HepG2 (cell line): ENCODE data around the gene TPST2. TPM values are rescaled to one million over a fixed set of nuclear protein-coding genes. Genes with fewer than 3 reads are reported as not detected.

ENCODE experiments used
- ATAD3A ChIP-seq: sonication (generic); formaldehyde crosslinking; IDR thresholded peaks from 2 replicates; pipeline ENCODE4 v1.4.0; 2020; ENCODE audit warnings: missing genetic modification reagents
- ERF ChIP-seq: IDR thresholded peaks from 2 replicates; pipeline ENCODE4 v1.6.1; 2018; ENCODE audit warnings: missing biosample characterization, missing genetic modification reagents
- KLF13 ChIP-seq: sonication (generic); formaldehyde crosslinking; IDR thresholded peaks from 2 replicates; pipeline ENCODE4 v1.4.0; 2020; ENCODE audit warnings: mild to moderate bottlenecking, missing genetic modification reagents
- MYNN ChIP-seq: sonication (generic); formaldehyde crosslinking; IDR thresholded peaks from 2 replicates; pipeline ENCODE4 v1.4.0; 2020; ENCODE audit warnings: mild to moderate bottlenecking, low read depth, missing genetic modification reagents
- PCBP1 ChIP-seq: fragments of 200-400 bp; formaldehyde crosslinking; IDR thresholded peaks from 2 replicates; pipeline ENCODE4 v1.6.1; 2017; ENCODE audit warnings: mild to moderate bottlenecking, low read depth, low read length, borderline replicate concordance
- SIX1 ChIP-seq: sonication (generic); formaldehyde crosslinking; IDR thresholded peaks from 2 replicates; pipeline ENCODE4 v1.4.0; 2020; ENCODE audit warnings: missing genetic modification reagents, borderline replicate concordance
- TEAD3 ChIP-seq: optimal IDR thresholded peaks from 2 replicates; pipeline ENCODE3; 2016; ENCODE audit warnings: borderline replicate concordance
- TMF1 ChIP-seq: sonication (generic); formaldehyde crosslinking; IDR thresholded peaks from 2 replicates; pipeline ENCODE4 v1.8.1; 2022; ENCODE audit warnings: low read depth, missing genetic modification reagents
- ZBTB3 ChIP-seq: sonication (generic); formaldehyde crosslinking; IDR thresholded peaks from 2 replicates; pipeline ENCODE4 v1.4.0; 2020; ENCODE audit warnings: low read depth, mild to moderate bottlenecking, moderate library complexity, missing genetic modification reagents, borderline replicate concordance
- ZNF251 ChIP-seq: sonication (generic); formaldehyde crosslinking; IDR thresholded peaks from 2 replicates; pipeline ENCODE4 v1.9.0; 2021; ENCODE audit warnings: mild to moderate bottlenecking, missing genetic modification reagents
- ZNF383 ChIP-seq: sonication (generic); formaldehyde crosslinking; IDR thresholded peaks from 2 replicates; pipeline ENCODE4 v1.4.0; 2020; ENCODE audit warnings: missing genetic modification reagents, mild to moderate bottlenecking, borderline replicate concordance
- ZNF530 ChIP-seq: sonication (generic); formaldehyde crosslinking; IDR thresholded peaks from 2 replicates; pipeline ENCODE4 v1.5.0; 2020; ENCODE audit warnings: low read depth, mild to moderate bottlenecking, missing genetic modification reagents
- ZNF567 ChIP-seq: sonication (generic); formaldehyde crosslinking; IDR thresholded peaks from 2 replicates; pipeline ENCODE4 v1.8.1; 2023; ENCODE audit warnings: mild to moderate bottlenecking, missing genetic modification reagents, borderline replicate concordance
- ZNF615 ChIP-seq: sonication (generic); formaldehyde crosslinking; IDR thresholded peaks from 2 replicates; pipeline ENCODE4 v1.5.0; 2020; ENCODE audit warnings: mild to moderate bottlenecking, missing genetic modification reagents, borderline replicate concordance
- ZNF761 ChIP-seq: sonication (generic); formaldehyde crosslinking; conservative IDR thresholded peaks from 2 replicates; pipeline ENCODE4 v1.4.0; 2020; ENCODE audit warnings: mild to moderate bottlenecking, missing genetic modification reagents
- ZSCAN12 ChIP-seq: sonication (generic); formaldehyde crosslinking; IDR thresholded peaks from 2 replicates; pipeline ENCODE4 v1.9.0; 2021; ENCODE audit warnings: mild to moderate bottlenecking, missing genetic modification reagents
- polyA plus RNA-seq, 8 experiments: library from polyadenylated mRNA; depleted of rRNA in 3 of 8; stranded (reverse) in 7 of 8; unstranded in 1 of 8; fragments of >200 nt; fragmentation: Illumina TruSeq in 4 of 8; extraction: Trizol in 4 of 8; gene quantifications; 2 replicates each; pipeline versions ENCODE4 v1.2.1 to v1.2.3, GENCODE V29; 2011 to 2016; ENCODE audit warnings: low read depth in 4 of 8, missing spikeins in 1 of 8, mixed read lengths in 1 of 8; ENCODE audit not compliant: insufficient read depth in 1 of 8
- total RNA-seq, 5 experiments: library from RNA; depleted of rRNA; stranded (reverse); fragments of >200 nt; fragmentation: Illumina TruSeq; extraction: Trizol; gene quantifications; 2 replicates each; pipeline ENCODE4 v1.2.3, GENCODE V29; 2016; ENCODE audit warnings: low read depth in 1 of 5
- TF ChIP-seq, protein P1 (sequence below): sonication (generic); formaldehyde crosslinking; IDR thresholded peaks from 2 replicates; pipeline ENCODE4 v1.4.0; 2020; ENCODE audit warnings: missing genetic modification reagents
- TF ChIP-seq, protein P2 (sequence below): sonication (generic); formaldehyde crosslinking; IDR thresholded peaks from 2 replicates; pipeline ENCODE4 v1.4.0; 2020; ENCODE audit warnings: mild to moderate bottlenecking, missing genetic modification reagents
- TF ChIP-seq, protein P3 (sequence below): sonication (generic); formaldehyde crosslinking; IDR thresholded peaks from 2 replicates; pipeline ENCODE4 v1.4.0; 2020; ENCODE audit warnings: mild to moderate bottlenecking, missing genetic modification reagents, borderline replicate concordance
- TF ChIP-seq, protein P4 (sequence below): sonication (generic); formaldehyde crosslinking; IDR thresholded peaks from 2 replicates; pipeline ENCODE4 v1.4.0; 2020; ENCODE audit warnings: missing genetic modification reagents
- TF ChIP-seq, protein P5 (sequence below): IDR thresholded peaks from 2 replicates; pipeline ENCODE4 v1.6.1; 2016; ENCODE audit warnings: control low read depth

Gene TPST2
- total and polyA plus RNA-seq, 2 of the 13 experiments (the other 11 are each of a cell fraction or from before 2014, with no cell fraction given) = 15.2 to 23.8 TPM

DNA sequence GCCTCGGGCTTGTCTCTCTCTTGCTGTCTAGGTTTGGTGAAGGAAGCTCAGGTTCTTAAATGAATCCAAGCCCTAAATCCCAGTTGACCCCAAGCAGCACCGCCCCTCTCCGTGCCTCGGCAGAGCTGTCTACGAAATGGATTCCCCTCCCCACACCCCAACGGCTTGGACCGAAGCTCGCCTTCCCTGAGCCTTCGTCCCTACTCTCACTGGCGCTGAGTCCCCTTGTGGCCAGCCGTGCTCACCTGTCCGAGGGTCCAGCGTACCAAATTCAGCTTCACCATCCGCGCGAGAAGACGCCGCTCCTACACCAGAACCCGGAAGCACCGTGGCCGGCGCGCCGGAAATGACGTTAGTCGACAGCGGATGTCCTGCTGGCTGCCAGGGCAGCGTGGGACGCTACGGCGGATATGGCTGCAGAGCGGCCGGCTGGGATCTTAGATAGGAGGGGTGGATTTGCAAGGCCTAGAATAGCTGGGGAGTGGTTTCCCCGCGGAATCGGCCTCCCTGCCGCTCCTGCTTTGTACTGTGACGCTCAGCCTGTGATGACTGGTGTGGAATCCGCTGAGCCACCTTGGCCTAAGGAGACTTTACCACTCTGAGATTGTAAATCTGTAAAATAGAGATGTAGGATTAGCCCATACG is 77.7 kb downstream of the TPST2 start, which contains the start of gene TFIP11 (continued):
- TF ChIP-seq, protein P1, sequence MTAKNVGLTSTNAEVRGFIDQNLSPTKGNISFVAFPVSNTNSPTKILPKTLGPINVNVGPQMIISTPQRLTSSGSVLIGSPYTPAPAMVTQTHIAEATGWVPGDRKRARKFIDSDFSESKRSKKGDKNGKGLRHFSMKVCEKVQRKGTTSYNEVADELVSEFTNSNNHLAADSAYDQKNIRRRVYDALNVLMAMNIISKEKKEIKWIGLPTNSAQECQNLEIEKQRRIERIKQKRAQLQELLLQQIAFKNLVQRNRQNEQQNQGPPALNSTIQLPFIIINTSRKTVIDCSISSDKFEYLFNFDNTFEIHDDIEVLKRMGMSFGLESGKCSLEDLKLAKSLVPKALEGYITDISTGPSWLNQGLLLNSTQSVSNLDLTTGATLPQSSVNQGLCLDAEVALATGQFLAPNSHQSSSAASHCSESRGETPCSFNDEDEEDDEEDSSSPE (CRISPR knock-in tag) = peak; percentile 36
- peak; percentile 90 for TF ChIP-seq ZNF761
- TF ChIP-seq ZNF530 = no peak
- no peak for TF ChIP-seq ZNF383 (CRISPR knock-in tag)
- peak; percentile 86 for TF ChIP-seq ERF (CRISPR knock-in tag)
- no peak for TF ChIP-seq MYNN (CRISPR knock-in tag)
- TF ChIP-seq, protein P2, sequence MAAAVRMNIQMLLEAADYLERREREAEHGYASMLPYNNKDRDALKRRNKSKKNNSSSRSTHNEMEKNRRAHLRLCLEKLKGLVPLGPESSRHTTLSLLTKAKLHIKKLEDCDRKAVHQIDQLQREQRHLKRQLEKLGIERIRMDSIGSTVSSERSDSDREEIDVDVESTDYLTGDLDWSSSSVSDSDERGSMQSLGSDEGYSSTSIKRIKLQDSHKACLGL (CRISPR knock-in tag) = peak; percentile 73; the same call in 1 of the 2 replicates
- TF ChIP-seq ZNF251 (CRISPR knock-in tag) = no peak
- TF ChIP-seq ATAD3A (CRISPR knock-in tag) = no peak
- TF ChIP-seq KLF13 (CRISPR knock-in tag) = no peak
- TF ChIP-seq ZSCAN12 (CRISPR knock-in tag) = no peak
- TF ChIP-seq TMF1 (CRISPR knock-in tag) = no peak
- TF ChIP-seq TEAD3 (CRISPR knock-in tag) = peak; percentile 67
- TF ChIP-seq ZBTB3 (CRISPR knock-in tag) = peak; percentile 81; the same call in 1 of the 2 replicates
- no peak for TF ChIP-seq ZNF615
- TF ChIP-seq ZNF567 = no peak; the same call in 1 of the 2 replicates
- TF ChIP-seq SIX1 (CRISPR knock-in tag) = no peak
- peak; percentile 83 for TF ChIP-seq PCBP1
- TF ChIP-seq, protein P3, sequence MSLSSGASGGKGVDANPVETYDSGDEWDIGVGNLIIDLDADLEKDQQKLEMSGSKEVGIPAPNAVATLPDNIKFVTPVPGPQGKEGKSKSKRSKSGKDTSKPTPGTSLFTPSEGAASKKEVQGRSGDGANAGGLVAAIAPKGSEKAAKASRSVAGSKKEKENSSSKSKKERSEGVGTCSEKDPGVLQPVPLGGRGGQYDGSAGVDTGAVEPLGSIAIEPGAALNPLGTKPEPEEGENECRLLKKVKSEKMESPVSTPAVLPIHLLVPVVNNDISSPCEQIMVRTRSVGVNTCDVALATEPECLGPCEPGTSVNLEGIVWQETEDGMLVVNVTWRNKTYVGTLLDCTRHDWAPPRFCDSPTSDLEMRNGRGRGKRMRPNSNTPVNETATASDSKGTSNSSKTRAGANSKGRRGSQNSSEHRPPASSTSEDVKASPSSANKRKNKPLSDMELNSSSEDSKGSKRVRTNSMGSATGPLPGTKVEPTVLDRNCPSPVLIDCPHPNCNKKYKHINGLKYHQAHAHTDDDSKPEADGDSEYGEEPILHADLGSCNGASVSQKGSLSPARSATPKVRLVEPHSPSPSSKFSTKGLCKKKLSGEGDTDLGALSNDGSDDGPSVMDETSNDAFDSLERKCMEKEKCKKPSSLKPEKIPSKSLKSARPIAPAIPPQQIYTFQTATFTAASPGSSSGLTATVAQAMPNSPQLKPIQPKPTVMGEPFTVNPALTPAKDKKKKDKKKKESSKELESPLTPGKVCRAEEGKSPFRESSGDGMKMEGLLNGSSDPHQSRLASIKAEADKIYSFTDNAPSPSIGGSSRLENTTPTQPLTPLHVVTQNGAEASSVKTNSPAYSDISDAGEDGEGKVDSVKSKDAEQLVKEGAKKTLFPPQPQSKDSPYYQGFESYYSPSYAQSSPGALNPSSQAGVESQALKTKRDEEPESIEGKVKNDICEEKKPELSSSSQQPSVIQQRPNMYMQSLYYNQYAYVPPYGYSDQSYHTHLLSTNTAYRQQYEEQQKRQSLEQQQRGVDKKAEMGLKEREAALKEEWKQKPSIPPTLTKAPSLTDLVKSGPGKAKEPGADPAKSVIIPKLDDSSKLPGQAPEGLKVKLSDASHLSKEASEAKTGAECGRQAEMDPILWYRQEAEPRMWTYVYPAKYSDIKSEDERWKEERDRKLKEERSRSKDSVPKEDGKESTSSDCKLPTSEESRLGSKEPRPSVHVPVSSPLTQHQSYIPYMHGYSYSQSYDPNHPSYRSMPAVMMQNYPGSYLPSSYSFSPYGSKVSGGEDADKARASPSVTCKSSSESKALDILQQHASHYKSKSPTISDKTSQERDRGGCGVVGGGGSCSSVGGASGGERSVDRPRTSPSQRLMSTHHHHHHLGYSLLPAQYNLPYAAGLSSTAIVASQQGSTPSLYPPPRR (CRISPR knock-in tag) = peak; percentile 23; the same call in 1 of the 2 replicates
- TF ChIP-seq, protein P4, sequence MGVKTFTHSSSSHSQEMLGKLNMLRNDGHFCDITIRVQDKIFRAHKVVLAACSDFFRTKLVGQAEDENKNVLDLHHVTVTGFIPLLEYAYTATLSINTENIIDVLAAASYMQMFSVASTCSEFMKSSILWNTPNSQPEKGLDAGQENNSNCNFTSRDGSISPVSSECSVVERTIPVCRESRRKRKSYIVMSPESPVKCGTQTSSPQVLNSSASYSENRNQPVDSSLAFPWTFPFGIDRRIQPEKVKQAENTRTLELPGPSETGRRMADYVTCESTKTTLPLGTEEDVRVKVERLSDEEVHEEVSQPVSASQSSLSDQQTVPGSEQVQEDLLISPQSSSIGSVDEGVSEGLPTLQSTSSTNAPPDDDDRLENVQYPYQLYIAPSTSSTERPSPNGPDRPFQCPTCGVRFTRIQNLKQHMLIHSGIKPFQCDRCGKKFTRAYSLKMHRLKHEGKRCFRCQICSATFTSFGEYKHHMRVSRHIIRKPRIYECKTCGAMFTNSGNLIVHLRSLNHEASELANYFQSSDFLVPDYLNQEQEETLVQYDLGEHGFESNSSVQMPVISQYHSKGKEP (CRISPR knock-in tag) = no peak
- TF ChIP-seq, protein P5, sequence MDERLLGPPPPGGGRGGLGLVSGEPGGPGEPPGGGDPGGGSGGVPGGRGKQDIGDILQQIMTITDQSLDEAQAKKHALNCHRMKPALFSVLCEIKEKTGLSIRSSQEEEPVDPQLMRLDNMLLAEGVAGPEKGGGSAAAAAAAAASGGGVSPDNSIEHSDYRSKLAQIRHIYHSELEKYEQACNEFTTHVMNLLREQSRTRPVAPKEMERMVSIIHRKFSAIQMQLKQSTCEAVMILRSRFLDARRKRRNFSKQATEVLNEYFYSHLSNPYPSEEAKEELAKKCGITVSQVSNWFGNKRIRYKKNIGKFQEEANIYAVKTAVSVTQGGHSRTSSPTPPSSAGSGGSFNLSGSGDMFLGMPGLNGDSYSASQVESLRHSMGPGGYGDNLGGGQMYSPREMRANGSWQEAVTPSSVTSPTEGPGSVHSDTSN (CRISPR knock-in tag) = no peak
